BJ (cell line): ENCODE results near the gene ZNF423. TPM values are rescaled to one million over a fixed set of nuclear protein-coding genes. Genes with fewer than 3 reads are reported as not detected.

Source experiments
- CTCF ChIA-PET: fragments of 350-600 bp; formaldehyde crosslinking; extraction: SDS; loops from one replicate; lab custom pipeline; 2021; ENCODE audit warnings: antibody characterized with exemption, inconsistent platforms; lab: Yijun Ruan, JAX
- POLR2A ChIA-PET: fragments of 300-600 bp; sonication (Branson Sonifier 250); formaldehyde crosslinking; extraction: SDS; loops from one replicate; lab custom pipeline; 2021; ENCODE audit warnings: antibody characterized with exemption; lab: Charles Lee
- DNase-seq: peaks from one replicate; pipeline ENCODE4 v3.0.0-alpha.2; 2011; ENCODE audit warnings: low read depth
- H3K27me3 ChIP-seq: 2 replicates; pipeline ENCODE4 v1.6.0; 2011; ENCODE audit warnings: low read length; ENCODE audit not compliant: control insufficient read depth, insufficient read depth
- H3K36me3 ChIP-seq: 2 replicates; pipeline ENCODE4 v1.5.1; 2011; ENCODE audit warnings: low read length; ENCODE audit not compliant: control insufficient read depth, insufficient read depth
- H3K4me3 ChIP-seq: 2 replicates; pipeline ENCODE4 v1.5.1; 2011; ENCODE audit warnings: low read depth, mild to moderate bottlenecking, control low read depth, low read length
- CTCF ChIP-seq: IDR thresholded peaks from 2 replicates; pipeline ENCODE4 v1.5.1; 2011; ENCODE audit warnings: low read depth, mild to moderate bottlenecking, control low read depth, inconsistent platforms, low read length, moderate library complexity; ENCODE audit not compliant: insufficient read depth
- polyA plus RNA-seq: library from polyadenylated mRNA; depleted of rRNA; stranded (reverse); fragments of >200 nt; gene quantifications from 2 replicates; pipeline ENCODE4 v1.2.3, GENCODE V29; 2011

ZNF423 gene
- polyA plus RNA-seq, 1 experiment, result 0.22 TPM

GRCh38 chr16:49548325-49548970 is 307.5 kb downstream of the ZNF423 start:
- CTCF ChIA-PET, result no interaction called here
- Histone ChIP-seq H3K27me3 (no peaks in the 10 kb centered on the region), H3K36me3 (no peaks in the 10 kb centered on the region), H3K4me3 (no peak overlapping the region)
- no peak for DNase-seq
- POLR2A ChIA-PET, result no interaction called here
- TF ChIP-seq CTCF, result no peak

DNA sequence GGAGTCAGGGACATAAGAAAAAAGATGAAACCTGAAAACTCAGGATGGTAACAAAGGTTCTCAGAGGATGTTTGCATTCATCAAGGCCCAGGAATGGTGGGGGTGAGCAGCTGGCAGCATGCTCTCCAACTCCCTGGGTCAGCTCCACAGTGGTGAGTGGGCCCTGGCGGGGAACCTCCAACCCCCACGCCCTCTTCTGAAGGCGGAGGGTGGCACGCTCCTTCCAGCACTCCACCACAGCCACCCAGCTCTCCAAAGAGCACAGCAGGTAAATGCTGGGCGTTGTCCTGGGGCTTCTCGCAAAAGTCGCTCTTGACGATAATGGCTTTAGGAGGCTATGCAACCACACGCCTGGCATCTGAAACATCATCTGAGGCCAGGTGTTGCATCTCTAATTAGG is 308.5 kb downstream of the ZNF423 start:
- POLR2A ChIA-PET, result no interaction called here
- CTCF ChIA-PET, result no interaction called here
- H3K36me3 ChIP-seq, result no peaks in the 10 kb centered on the region
- no peak overlapping the region for H3K4me3 ChIP-seq
- no peak for TF ChIP-seq CTCF
- no peak for DNase-seq
- no peaks in the 10 kb centered on the region for H3K27me3 ChIP-seq

GRCh38 chr16:49546735-49547134 is 309.2 kb downstream of the ZNF423 start:
- Histone ChIP-seq H3K36me3 (no peaks in the 10 kb centered on the region), H3K4me3 (no peak overlapping the region), H3K27me3 (no peaks in the 10 kb centered on the region)
- POLR2A ChIA-PET, result no interaction called here
- CTCF ChIA-PET, result no interaction called here
- no peak for TF ChIP-seq CTCF
- DNase-seq, result no peak

GRCh38 chr16:49545741-49546448 is 310.0 kb downstream of the ZNF423 start:
- H3K27me3 ChIP-seq, result no peaks in the 10 kb centered on the region
- ChIA-PET POLR2A (no interaction called here), CTCF (no interaction called here)
- DNase-seq, result no peak
- no peaks in the 10 kb centered on the region for H3K36me3 ChIP-seq
- H3K4me3 ChIP-seq, result no peak overlapping the region
- no peak for TF ChIP-seq CTCF

- TF ChIP-seq CTCF, result no peak
- H3K27me3 ChIP-seq, result no peaks in the 10 kb centered on the region
- H3K4me3 ChIP-seq, result no peak overlapping the region
- CTCF ChIA-PET, result no interaction called here
- POLR2A ChIA-PET, result no interaction called here
- no peak for DNase-seq
- H3K36me3 ChIP-seq, result no peaks in the 10 kb centered on the region
These were observed 310.7 kb downstream of the ZNF423 start for GRCh38 chr16:49545243-49545642.
